Mucosa of rectum (tissue), 2 donors: ENCODE results near the gene LRRC28.
A peak's percentile ranks its signal among the peaks of the same experiment; 100 is the strongest.

Experiments
- H3K27ac ChIP-seq, 2 donors: one replicate each; pipeline ENCODE4 v1.7.0; 2013; ENCODE audit warnings: inconsistent platforms in 2 of 2, low read depth in 2 of 2, low read length in 2 of 2
- H3K27me3 ChIP-seq, 2 donors: one replicate each; pipeline ENCODE4 v1.7.0; 2013; ENCODE audit warnings: low read length in 2 of 2; ENCODE audit not compliant: control insufficient read depth in 2 of 2, insufficient read depth in 2 of 2
- H3K36me3 ChIP-seq, 2 donors: one replicate each; pipeline ENCODE4 v1.7.0; 2013; ENCODE audit warnings: low read length in 2 of 2; ENCODE audit not compliant: control insufficient read depth in 2 of 2, insufficient read depth in 2 of 2
- H3K4me1 ChIP-seq, 2 donors: one replicate each; pipeline ENCODE4 v1.7.0; 2013; ENCODE audit warnings: low read length in 2 of 2, mild to moderate bottlenecking in 1 of 2; ENCODE audit not compliant: control insufficient read depth in 2 of 2, insufficient read depth in 2 of 2
- H3K4me3 ChIP-seq, 2 donors: one replicate each; pipeline ENCODE4 v1.7.0; 2013; ENCODE audit warnings: low read length in 2 of 2
- H3K9ac ChIP-seq, 2 donors: one replicate each; pipeline ENCODE4 v1.7.0; 2013; ENCODE audit warnings: low read length in 2 of 2, low read depth in 1 of 2, mild to moderate bottlenecking in 1 of 2
- H3K9me3 ChIP-seq, 2 donors: one replicate each; pipeline ENCODE4 v1.7.0; 2013; ENCODE audit warnings: low read length in 2 of 2; ENCODE audit not compliant: control insufficient read depth in 2 of 2
- donor health status: healthy.
- donor health status: Normal muscosa, but diverticular disease.

Gene LRRC28

DNA sequence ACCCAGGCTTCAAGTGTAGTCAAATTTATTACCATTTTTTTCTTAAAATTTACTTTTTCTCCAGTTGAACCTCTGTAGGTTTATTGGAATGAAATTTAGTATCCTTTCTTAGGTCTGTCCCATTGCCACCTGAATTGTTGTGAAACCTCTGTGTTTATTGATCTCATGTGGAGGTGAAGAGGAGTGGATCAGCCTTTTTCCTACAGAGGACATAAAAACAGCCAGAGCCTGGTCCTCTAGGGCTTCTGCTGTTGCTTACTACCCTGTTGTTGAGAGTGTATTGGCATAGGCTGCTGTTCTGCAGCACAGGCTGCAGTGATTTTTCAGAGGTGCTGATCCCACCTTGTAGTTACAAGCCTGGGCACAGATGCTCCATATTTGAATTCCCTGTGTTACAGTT lies 44.6 kb downstream of the LRRC28 start:
- no peak overlapping the region for H3K27ac ChIP-seq
- no peaks in the 10 kb centered on the region for H3K9me3 ChIP-seq
- H3K9ac ChIP-seq, result no peak overlapping the region
- H3K4me1 ChIP-seq, result no peaks in the 10 kb centered on the region
- no peak overlapping the region for H3K4me3 ChIP-seq
- no peaks in the 10 kb centered on the region for H3K27me3 ChIP-seq
- H3K36me3 ChIP-seq, result peaks cover 0 to 2% of the 10 kb centered on the region in 2 donors

DNA sequence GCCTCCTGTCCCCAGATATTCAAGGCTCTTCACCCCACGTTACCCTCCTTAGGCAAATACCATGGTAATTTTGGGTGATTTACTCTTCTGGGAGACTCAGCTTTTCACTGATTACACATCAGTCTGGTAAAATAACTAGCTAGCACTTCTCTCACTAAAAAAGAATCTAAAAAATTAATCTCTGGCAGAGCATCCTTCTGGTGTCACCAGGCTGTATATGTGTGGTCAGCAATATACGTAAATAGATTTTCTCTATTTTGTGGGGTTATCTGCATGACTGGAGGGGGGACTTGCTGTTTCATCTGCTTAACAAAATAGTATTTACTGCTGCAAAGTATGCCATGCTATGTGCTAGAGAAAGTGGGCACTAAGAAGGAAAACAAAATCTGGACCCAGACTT lies 45.1 kb downstream of the LRRC28 start:
- H3K27me3 ChIP-seq, result no peaks in the 10 kb centered on the region
- H3K4me3 ChIP-seq, result no peak overlapping the region
- no peaks in the 10 kb centered on the region for H3K9me3 ChIP-seq
- H3K27ac ChIP-seq, result no peak overlapping the region
- no peaks in the 10 kb centered on the region for H3K4me1 ChIP-seq
- no peak overlapping the region for H3K9ac ChIP-seq
- peaks cover 0 to under 1% of the 10 kb centered on the region in 2 donors for H3K36me3 ChIP-seq

DNA sequence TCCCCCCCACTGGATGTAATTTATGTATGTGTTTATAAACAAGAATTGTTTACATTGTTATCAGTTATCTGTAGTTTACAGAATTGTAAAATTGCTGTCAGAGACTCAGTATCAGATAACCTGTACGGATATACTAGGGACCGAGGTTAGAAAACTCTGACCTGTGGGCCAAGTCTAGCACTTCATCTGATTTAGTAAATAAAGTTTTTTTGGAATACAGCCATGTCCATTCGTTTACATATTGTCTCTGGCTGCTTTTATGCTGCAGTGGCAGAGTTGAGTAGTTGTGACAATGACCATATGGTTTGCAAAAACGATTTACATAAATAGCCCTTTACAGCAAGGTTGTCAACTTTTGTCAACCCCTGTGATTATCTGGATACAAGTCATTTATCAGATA lies 52.6 kb downstream of the LRRC28 start:
- no peaks in the 10 kb centered on the region for H3K9me3 ChIP-seq
- peaks cover 0 to 3% of the 10 kb centered on the region in 2 donors for H3K4me1 ChIP-seq
- H3K4me3 ChIP-seq, result no peak overlapping the region
- H3K9ac ChIP-seq, result no peak overlapping the region
- no peaks in the 10 kb centered on the region for H3K27me3 ChIP-seq
- H3K27ac ChIP-seq, result no peak overlapping the region
- no peaks in the 10 kb centered on the region for H3K36me3 ChIP-seq

DNA sequence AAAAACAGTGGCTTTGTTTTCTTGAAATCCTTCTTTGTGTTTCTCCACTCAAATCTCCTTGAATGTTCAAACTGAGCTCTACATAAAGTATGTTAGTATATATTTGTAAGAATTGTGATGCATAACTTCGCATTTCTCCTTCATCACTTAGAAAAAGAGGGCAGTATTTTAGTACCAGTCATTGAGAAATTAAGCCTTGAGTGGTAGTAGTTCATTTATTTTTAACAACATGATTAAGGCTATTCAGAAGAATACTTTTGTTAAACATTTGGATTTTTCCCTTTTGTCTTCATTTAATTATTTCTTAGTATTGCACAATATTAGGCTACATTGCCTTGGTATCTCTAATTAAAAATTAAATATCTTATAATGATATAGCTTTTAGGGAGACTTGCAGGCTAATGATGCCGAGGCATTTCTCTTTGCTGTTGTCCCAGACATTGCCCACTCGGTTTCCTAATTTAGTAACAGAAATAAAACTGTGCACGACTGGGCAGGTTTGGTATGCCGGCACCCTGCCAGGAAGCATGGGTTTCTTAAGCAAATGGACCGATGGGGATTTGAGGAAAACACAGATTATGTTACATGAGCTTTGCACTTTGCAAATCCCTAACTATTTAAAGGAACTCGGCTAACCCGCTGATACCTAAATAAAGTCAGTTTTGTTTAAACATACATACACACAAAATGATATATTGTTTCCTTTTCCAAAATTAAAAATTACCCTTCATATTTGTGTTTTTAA lies 54.7 kb downstream of the LRRC28 start:
- Histone ChIP-seq H3K36me3 (no peaks in the 10 kb centered on the region), H3K27ac (no peak overlapping the region), H3K4me1 (peaks cover 0 to 3% of the 10 kb centered on the region in 2 donors), H3K27me3 (no peaks in the 10 kb centered on the region), H3K4me3 (no peak overlapping the region), H3K9me3 (no peaks in the 10 kb centered on the region), H3K9ac (no peak overlapping the region)

DNA sequence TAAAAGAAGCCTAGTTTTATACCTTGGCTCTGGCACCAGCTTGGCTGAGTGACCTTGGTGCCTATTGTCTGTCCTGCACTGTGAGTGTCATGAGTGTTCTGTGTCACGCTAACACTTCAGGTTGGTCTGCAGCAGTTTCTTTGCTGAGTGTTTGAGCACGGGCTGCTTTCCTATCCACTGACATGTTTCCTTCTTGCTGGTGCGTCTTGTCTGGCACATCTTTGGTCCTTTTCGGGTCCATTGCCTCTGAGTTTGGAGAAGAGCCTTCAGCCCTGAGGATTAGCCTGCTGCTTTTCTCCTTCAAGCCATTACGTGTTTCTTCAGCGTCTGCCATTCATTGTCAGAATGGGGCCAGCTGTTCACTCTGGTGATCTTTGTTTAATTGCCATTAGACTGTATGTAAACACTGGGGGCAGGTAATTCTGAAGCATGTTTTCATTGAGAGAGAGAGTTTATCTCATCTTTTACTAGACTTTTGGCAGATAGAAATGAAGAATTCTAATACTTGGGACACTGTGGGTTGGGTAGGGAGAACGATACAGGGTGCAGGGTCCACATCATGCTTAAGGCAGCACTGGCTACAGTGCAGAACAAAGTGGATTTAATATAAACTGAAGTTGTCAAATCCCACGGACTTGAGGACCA lies 55.5 kb downstream of the LRRC28 start:
- Histone ChIP-seq H3K36me3 (no peaks in the 10 kb centered on the region), H3K9ac (no peak overlapping the region), H3K9me3 (no peaks in the 10 kb centered on the region), H3K4me1 (peaks cover 0 to 3% of the 10 kb centered on the region in 2 donors), H3K4me3 (peak overlapping the region in 1 of 2 donors; percentile 5), H3K27me3 (no peaks in the 10 kb centered on the region), H3K27ac (no peak overlapping the region)

DNA sequence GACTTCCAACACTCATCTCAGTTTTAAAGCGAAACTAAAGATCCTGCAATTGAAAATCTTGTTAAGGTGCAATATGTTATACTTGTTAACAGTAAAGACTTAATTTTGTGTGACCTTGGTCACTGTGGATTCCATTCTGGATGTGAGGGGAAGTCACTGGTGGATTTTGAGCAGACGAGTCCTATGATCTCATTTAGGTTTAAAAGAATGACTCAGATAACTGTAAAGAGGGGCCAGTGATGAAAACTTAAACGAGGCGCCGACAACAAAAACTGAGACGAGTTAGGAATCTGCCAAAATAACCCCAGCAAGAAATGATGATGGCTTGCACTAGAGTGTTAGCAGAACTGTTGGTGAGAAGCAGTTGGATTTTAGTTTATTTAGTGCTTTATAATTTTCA lies 56.5 kb downstream of the LRRC28 start:
- Histone ChIP-seq H3K36me3 (no peaks in the 10 kb centered on the region), H3K4me3 (no peak overlapping the region), H3K9ac (no peak overlapping the region), H3K27ac (no peak overlapping the region), H3K27me3 (no peaks in the 10 kb centered on the region), H3K4me1 (peaks cover 0 to 3% of the 10 kb centered on the region in 2 donors), H3K9me3 (peaks cover 0 to under 1% of the 10 kb centered on the region in 2 donors)

DNA sequence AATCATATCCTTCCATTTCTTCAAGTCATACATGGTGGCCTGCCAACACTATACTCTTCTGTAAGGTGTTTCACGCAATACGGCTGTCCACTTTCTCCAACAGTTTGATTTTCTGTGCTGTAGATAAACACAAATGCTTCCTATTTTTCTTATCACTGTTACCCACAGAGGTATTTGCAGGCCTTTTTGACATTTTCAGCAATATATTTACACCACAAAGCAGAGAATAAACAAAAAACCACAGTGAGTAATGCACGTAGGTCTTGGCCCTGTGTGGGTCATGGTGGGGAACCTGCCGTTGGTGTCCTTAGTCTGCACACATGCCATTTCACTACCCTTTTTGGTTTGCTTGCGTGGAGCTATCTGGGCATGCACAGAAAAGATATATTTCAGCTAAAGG lies 59.5 kb downstream of the LRRC28 start:
- Histone ChIP-seq H3K36me3 (no peaks in the 10 kb centered on the region), H3K9ac (no peak overlapping the region), H3K4me1 (peaks cover 0 to 3% of the 10 kb centered on the region in 2 donors), H3K27me3 (no peaks in the 10 kb centered on the region), H3K9me3 (peaks cover 0 to 4% of the 10 kb centered on the region in 2 donors), H3K27ac (no peak overlapping the region), H3K4me3 (no peak overlapping the region)

DNA sequence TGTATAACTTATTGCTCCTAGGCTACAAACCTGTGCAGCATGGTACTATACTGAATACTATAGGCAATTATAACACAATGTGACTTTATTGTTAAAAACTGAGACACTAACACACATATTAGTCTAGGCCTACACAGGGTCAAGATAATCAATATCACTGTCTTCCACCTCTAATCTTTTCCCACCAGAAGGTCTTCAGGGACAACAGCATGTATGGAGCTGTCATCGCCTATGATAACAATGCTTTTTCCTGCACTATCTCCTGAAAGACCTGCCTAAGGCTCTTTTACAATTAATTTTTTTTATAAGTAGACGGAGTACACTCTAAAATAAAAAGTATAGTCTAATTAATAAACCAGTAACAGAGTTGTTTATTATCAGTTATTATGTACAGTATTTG lies 60.9 kb downstream of the LRRC28 start:
- Histone ChIP-seq H3K27ac (no peak overlapping the region), H3K4me1 (no peaks in the 10 kb centered on the region), H3K9me3 (peaks cover 0 to 4% of the 10 kb centered on the region in 2 donors), H3K4me3 (no peak overlapping the region), H3K9ac (no peak overlapping the region), H3K27me3 (no peaks in the 10 kb centered on the region), H3K36me3 (no peaks in the 10 kb centered on the region)

DNA sequence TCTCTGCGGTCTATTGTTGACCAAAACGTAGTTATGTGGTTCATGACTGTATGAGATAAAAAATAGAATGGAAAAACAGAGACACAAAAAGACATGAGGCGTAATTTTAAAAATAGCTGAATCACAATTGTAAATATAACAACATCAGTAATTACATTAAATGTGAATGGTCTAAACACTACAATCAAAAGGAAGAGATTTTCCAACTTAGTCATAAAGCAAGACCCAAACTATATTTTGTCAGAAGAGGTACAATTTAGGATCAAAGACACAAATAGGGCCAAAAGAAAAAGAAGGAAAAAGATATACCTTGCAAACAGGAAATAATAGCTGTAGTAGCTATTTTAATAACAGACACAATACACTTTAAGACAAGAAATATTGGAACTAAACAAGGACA lies 61.5 kb downstream of the LRRC28 start:
- Histone ChIP-seq H3K27ac (no peak overlapping the region), H3K4me1 (no peaks in the 10 kb centered on the region), H3K36me3 (no peaks in the 10 kb centered on the region), H3K4me3 (no peak overlapping the region), H3K9ac (no peak overlapping the region), H3K9me3 (peaks cover 0 to 4% of the 10 kb centered on the region in 2 donors), H3K27me3 (no peaks in the 10 kb centered on the region)

DNA sequence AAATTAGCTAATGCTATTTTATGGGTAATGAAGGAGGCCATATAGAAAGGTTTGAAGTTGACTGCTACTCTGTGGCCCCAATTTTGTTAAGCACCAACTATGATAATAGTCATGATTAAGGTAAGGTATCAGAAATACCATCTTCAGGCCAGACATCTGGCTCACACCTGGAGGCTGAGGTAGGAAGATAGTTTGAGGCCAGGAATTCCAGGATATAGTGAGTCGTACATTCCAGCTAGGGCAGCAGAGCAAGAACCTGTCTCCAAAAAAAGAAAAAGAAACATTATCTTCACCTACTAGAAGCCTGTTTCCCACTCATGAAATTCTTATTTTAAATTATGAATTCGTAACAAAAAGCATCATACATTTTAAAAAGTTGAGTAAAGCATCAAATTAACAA lies 64.4 kb downstream of the LRRC28 start:
- Histone ChIP-seq H3K9me3 (peaks cover 0 to 4% of the 10 kb centered on the region in 2 donors), H3K4me3 (no peak overlapping the region), H3K9ac (no peak overlapping the region), H3K4me1 (no peaks in the 10 kb centered on the region), H3K36me3 (no peaks in the 10 kb centered on the region), H3K27me3 (no peaks in the 10 kb centered on the region), H3K27ac (no peak overlapping the region)
